SH-SY5Y (cell line): ENCODE data around the gene AFF3.

Experiments used
- GATA2 ChIP-seq: IDR thresholded peaks from 2 replicates; pipeline ENCODE4 v1.6.1; 2011; ENCODE audit warnings: mild to moderate bottlenecking, low read depth, low read length
- GATA3 ChIP-seq: IDR thresholded peaks from 2 replicates; pipeline ENCODE4 v1.6.1; 2011; ENCODE audit warnings: low read depth, mild to moderate bottlenecking, low read length, moderate library complexity

AFF3 gene

DNA sequence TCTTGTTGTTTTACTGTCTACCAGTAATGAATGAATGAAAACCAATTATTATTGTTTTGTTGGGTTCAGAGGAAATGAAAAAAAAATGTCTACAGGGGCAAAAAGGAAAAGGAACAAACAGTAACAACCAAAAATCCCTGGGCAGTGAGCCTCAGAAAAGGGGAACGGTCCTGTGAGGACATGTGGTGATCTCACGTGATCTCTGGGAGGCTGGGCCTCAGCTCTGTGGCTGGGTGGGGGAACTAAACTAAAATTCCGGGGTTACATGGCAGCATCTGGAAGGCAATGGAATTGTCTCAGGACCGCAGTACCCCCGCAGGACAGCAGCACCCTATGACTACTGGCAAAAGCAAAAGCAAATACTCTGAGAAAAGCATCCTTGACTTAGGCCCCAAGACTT, 80.1 kb downstream of the AFF3 start:
- TF ChIP-seq GATA3 = no peak

DNA sequence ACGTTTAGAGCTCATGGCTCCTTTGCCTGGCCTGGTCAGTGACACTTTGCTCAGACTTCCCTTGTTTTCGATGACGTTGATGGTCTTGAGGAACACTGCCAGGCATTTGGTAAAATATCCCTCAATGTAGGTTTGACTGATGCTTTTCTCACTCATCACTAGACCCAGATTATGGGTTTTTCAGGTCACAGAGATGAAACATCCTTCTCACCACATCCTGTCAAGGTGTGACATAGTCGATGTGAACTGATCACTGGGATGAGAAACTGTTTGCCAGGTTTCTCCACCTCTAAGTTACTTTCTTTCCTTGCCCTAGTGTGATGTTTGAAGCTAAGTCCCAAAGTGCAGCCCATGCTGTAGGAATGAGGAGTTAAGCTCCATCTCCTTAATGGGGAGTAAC, 81.5 kb downstream of the AFF3 start:
- no peak for TF ChIP-seq GATA2
- no peak for TF ChIP-seq GATA3

DNA sequence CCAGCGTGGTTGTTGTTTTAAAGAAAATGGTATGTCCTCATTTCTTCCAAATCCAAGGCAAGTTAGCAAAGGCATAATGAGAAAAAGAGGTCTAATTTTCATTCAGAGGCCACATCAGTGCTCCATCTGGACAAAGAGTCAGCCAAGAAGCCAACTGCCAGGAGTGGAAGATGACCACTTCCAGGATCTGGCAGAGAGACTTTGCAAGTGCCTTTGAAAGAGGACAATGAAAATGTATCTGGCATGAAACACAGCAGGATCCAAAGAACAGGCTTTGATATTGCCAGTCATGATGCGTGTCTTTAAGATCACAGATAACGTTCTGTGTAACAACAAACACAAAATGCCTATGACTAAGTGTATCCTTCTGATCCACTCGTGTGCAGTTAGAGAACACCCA, 82.8 kb downstream of the AFF3 start:
- TF ChIP-seq GATA2 = no peak
- no peak for TF ChIP-seq GATA3

DNA sequence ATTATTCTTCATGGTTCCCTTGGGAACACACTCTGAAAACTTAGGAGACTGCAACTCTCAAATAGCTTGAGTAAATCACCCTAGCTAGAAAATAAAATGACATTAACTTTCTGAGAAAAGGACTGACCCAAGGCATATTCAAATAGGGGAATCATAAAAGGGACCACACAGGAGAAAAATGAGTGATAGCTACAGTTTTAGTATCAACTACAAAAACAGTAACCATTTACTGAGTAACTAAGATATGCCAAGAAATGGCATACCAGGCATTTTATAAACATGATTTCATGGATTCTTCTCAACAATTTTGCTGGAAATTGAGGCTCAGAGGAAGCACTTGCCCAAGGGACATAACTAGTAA, 84.5 kb downstream of the AFF3 start:
- no peak for TF ChIP-seq GATA3
- TF ChIP-seq GATA2 = no peak

DNA sequence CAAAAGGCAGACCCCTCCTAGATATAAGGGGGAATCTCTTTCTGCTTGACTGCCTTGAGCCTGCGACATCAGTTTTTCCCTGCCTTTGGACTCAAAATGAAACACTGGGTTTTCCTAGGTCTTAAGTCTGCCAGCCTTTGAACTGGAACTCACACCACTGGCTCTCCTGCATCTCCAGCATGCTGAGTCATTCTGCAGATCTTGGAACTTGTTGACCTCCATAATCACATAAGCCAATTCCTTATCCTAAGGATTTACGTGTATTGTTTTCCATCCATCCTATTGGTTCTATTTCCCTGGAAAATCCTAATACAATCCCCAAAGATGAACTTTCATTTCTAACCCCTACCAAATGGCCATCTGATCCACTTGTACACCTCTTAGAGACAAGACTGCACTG, 88.0 kb downstream of the AFF3 start:
- TF ChIP-seq GATA3 = no peak
- no peak for TF ChIP-seq GATA2

DNA sequence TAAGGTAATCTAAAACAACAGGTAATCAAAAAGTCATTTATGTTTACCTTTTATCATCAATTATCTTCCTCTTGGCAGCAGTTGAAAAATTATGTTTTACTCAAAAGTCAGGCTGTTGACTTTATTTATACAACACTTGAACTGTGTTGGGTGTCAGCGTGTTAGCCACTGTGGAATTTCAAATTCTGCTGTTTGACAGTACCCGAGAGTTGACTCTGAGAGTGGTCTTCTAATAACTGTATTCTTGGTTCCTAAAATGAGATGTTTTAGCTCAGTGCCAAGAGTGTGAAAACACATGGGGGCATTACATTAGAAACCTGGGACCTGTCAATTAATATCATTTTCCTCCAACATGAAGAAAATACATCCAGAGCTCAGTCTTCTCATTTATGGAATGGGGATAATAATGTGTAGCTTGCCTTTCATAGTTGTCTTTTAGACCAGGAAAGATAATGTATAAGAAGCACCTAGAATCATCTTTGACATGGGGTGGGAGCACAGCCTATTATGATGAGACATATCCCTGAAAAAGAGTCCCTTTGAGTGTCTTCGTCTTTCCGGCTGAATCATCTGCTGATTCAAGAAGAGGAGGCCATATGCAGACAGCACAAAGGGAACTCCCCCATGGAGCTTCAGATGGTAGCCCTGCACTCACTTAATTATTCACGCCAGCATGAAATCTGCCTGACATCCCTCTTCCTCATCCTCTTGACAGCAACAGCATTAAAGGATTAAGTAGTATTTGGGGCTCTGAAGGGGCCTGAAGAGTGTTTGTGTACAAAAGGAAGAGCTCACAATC, 89.1 kb downstream of the AFF3 start:
- TF ChIP-seq GATA2 = no peak
- TF ChIP-seq GATA3 = no peak

DNA sequence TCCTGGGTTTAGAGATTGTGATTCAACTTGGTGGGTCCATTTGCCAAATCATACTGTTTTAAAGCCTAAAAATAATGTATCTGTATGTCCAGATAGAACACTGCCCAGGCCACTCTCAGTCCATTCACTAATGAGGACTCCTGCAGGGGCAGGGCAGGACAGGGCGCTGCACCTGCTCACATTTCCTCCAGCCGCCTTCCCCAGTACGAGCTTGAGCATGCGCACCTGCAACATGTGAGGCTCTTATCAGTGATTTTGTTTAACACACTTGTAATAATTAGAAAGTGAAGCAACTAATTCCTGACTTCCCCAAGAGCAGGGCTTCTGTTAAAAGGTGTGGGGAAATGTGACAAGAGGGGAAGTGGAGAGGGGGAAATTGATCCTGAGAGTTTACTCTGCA, 89.7 kb downstream of the AFF3 start:
- no peak for TF ChIP-seq GATA3
- TF ChIP-seq GATA2 = no peak

DNA sequence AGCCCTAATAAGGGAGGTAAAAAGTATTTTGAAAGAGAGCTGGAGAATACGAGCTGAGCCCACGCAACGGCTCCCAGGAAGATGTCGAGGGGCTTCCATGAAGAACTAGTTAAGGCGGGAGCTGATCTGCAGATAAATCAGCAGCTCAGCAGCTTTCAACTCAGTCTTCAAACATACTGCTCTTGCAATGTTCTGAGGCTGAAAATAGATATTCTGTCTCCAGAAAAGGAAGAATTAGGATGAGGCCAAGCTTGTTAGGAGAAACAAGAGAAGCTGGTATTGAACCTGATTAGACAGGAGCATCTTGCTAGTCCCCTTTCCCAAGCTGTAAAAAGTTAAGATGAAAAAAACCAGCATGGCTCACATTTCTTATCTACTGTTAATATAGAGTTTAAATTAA, 91.1 kb downstream of the AFF3 start:
- TF ChIP-seq GATA2 (no peak), GATA3 (no peak)

DNA sequence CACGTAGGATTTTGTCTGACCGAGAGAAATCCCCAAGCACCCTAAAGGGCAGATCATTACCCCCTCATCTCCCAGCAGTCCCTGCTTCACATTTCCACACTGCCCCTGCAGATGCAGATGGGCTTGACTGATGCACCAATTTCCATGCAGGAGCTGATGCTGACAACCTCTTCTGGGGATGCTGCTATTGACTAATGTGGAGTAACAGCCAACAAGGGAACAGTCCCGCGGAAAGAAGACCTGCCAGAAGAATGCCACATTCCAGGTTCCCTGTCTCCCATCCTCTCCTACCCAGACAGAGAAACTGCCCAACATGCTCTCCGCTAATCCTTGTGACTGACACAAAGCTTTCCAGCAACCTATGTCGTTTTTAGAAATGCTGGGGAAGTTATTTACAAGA, 91.7 kb downstream of the AFF3 start:
- no peak for TF ChIP-seq GATA2
- no peak for TF ChIP-seq GATA3

DNA sequence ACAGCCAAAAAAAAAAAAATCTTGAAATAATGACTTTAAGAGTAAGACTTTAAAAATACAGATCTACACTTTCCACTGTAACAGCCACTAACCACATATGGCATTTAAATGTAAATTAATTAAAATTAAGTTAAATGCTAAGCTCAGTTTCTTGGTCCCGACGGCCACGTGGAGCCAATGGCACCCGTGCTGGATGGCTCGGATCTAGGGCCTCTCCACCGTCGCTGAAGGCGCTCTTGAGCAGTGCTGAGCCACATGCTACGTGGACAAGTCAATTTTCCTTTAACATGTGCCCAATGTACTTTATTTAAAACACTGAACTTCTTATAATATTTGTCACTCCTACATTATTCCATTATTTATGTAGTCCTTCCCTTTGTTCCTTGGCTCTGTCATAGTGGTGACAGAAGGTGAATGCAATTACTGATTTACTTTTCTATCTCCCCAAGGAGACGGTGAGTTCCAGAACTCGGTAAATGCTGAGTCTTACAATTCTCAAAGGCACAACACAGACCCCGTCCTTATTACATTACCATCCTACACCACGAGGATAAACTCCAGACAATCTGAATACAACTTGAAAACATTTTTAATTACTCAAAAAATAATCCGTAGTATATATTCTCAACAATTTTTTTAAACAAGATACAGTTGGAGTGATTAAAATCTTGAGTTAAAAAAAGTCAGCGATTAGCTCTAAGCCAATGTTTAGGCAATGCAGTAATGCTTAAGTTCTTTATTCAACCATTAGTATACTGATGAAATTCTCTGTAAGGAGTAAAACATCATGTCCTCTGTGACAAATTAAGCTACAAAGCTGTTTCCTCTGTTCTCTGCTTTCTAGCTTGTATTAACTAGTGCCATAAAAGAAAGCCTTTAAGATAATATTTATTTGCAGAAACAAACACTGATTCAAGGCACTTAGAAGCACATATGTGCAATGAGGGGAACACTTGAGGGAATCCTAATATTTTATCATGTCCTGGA, 95.1 kb downstream of the AFF3 start:
- TF ChIP-seq GATA3 (no peak), GATA2 (no peak)

DNA sequence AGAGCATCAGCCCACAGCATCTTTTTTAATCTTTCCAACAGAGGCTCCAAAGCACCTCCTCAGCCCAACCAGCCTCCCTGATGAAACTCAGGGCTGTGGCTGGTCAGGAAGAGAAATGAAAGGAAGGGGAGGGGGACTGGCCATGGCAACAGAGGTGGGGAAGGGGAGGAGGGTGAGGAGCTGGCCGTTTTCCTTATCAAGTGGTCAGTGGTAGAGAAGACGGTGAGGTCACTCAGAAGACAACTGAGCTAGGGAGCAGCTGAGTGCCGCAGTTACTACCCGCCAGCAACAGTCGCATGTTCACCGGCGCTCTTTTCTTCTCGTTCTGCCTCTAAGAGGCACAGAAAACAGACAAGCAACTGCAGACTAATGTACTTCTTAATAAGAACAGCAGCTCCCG, 97.4 kb downstream of the AFF3 start:
- TF ChIP-seq GATA3 (no peak), GATA2 (no peak)

DNA sequence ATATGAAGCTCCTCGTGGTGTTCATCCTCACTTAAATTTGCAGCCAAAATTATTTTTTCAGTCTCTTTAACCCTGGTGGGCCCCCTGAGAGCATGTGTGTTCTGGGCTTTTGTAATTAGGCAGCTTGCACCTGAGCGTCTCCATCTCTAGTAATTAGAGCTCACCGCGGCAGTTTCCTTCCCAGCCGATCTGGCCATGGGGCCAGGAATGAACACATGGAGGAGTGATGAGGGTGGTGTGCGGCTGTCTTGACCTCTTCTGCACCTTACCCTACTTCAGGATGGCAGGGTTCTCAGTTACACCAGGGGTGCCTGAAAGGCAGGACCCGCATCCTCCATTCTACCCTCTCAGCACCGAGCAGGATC, 98.5 kb downstream of the AFF3 start:
- TF ChIP-seq GATA3 (no peak), GATA2 (no peak)

DNA sequence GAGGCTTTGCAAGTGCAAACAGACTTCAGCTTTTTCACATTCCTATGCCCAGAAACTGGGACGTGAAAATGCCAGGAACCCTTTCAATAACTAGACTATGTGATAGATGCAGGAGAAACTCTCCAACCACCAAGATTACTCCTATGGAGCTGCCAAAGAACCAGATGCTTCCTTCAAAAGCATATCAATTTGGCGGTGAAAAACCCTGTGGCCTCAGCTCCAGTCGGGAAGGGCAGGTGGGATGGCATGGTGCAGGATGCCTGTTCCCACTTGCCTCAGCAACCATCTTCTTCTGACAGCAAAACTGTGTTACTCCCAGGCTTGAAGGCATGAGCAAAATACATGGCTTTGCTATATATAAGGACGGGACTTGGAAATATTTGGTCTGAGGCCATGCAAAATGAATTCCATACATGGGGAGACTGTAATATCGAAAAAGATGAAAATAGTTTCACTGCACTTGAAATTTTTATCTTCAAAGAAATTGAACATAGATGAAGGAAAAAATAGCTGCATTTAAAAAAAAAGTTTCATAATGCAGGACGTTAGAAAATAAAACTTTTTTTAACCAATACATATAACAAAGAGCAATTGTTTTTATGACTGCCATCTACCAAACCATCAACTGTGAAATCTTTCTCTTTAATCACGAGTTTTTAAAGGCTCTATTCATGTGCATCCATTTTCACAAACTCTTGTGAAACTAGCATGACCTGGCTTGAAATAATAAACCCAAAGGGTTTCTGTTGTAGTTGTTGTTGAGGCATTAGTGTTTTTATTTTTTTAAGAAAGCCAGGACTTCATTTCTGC, 99.1 kb downstream of the AFF3 start:
- TF ChIP-seq GATA2 (no peak), GATA3 (no peak)

DNA sequence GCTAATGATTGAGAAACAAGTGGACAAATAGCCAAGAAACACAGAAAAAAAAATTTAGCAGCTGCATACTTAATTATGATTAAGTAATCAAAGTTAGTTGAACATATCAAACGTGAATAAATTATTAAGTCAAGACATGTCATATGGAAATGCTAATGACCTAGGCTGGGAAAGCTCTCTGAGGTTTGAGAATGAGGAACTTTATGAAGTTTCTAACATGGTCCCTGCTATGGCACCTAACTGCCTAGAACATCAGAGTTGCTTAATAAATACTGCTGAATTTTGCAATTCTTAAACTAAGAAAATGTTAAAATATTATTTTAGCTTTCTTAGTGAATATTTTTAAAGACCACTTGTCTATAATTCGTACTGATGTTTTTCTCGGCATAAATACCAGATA, 99.8 kb downstream of the AFF3 start:
- TF ChIP-seq GATA2 (no peak), GATA3 (no peak)

DNA sequence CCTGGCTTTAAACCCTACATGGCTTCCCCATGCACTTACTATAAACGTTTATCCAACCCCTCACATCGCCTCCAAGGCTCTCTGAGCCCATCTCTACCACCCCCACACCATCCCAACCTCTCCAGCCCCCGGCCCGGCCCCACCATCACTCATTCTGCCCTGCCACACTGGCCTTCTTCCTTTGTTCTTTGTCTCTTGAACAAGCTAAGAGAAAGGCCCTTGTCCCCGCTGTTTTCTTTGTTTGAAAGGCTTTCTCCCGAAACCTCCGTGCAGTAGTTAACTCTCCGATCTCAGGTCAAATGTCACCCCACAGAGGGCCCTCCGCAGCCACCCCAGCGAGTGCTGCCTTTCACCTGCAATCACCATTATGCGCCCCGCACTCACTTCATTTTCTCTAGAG, 100.4 kb downstream of the AFF3 start:
- TF ChIP-seq GATA3 = no peak
- TF ChIP-seq GATA2 = no peak

DNA sequence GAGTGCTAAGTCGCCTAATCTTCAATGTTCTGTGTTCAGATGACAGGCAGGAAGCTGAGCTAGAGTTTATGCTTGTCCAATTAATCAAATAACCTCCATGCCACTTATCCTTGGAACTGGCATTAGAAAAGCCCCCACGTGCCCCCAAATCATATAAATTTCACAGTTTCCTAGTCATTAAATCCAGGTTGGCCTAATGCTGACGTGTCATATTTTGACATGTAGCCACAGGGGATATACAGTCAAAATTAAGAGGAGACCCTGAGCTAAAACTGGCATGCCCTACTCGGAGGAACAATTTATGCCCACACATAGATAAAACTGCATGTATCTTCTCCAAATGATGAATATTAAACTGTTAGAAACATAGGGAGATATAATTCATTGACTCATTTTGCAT, 101.0 kb downstream of the AFF3 start:
- no peak for TF ChIP-seq GATA3
- no peak for TF ChIP-seq GATA2

DNA sequence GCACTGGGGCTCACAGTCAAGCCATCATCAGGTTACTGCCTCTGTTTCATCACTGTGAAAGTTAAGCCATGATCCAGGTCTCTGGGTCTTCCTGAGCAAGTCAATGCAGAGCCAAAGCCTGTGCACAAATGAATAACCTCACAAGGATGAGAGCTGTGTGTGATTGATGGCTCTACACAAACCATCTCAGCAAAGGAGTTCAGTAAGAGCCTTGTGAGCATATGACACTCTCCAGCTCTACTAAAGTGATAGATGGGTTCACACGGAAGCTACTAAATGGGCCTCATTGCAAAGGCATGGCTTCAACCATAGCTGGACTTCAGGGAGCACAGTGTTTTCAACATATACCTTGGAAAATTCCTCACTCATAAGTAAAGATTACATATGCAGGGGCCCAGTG, 101.5 kb downstream of the AFF3 start:
- TF ChIP-seq GATA3 = no peak
